Colonic mucosa (tissue), 4 donors: ENCODE measurements around the gene WDR35. TPM values are rescaled to one million over a fixed set of nuclear protein-coding genes. Genes with fewer than 3 reads are reported as not detected.

Experiments used
- DNase-seq: peaks from one replicate; pipeline ENCODE4 v3.0.0-alpha.2; 2020
- H3K27ac ChIP-seq: fragments of 200-600 bp; one replicate; pipeline ENCODE4 v1.8.0; 2021
- H3K27me3 ChIP-seq: fragments of 200-600 bp; one replicate; pipeline ENCODE4 v1.8.0; 2021
- H3K36me3 ChIP-seq: fragments of 200-600 bp; one replicate; pipeline ENCODE4 v1.8.0; 2021
- H3K4me1 ChIP-seq: fragments of 200-600 bp; one replicate; pipeline ENCODE4 v1.8.0; 2021; ENCODE audit warnings: mild to moderate bottlenecking
- H3K4me3 ChIP-seq: fragments of 200-600 bp; one replicate; pipeline ENCODE4 v1.8.0; 2021
- H3K9ac ChIP-seq, 2 donors: one replicate each; pipeline ENCODE4 v1.7.0; 2013; ENCODE audit warnings: control low read depth in 2 of 2, low read depth in 2 of 2, low read length in 2 of 2
- H3K9me3 ChIP-seq: fragments of 200-600 bp; one replicate; pipeline ENCODE4 v1.8.0; 2021
- CTCF ChIP-seq: fragments of 200-600 bp; IDR thresholded peaks from one replicate; pipeline ENCODE4 v1.8.0; 2022; ENCODE audit warnings: antibody characterized with exemption, mild to moderate bottlenecking
- intact Hi-C: fragments of 100-400 bp; cut with DNase I; formaldehyde crosslinking; loops from one replicate; pipeline ENCODE4 v1.14.1; 2022
- total RNA-seq, 2 donors: library from RNA; stranded (reverse); fragmentation: NEBNext Ultra II Directional in 1 of 2; extraction: Animal tissue kit (Norgen Biotek cat#: 25700) in 1 of 2; gene quantifications; one replicate each; pipeline ENCODE4 v1.2.1, GENCODE V29; 2021
- donor health status: healthy.
- donor health status: DM: no; HTN: no; CAD: no.
- donor health status: DM: no; HTN: no; CAD: no.

WDR35 gene
- total RNA-seq, 2 donors from 2014 or later: 1.7 to 2.2 TPM

- Histone ChIP-seq H3K4me1 (no peaks in the 10 kb centered on the region), H3K9ac (no peak overlapping the region), H3K9me3 (no peaks in the 10 kb centered on the region), H3K4me3 (peak overlapping the region; percentile 41), H3K36me3 (no peaks in the 10 kb centered on the region), H3K27ac (no peak overlapping the region), H3K27me3 (no peaks in the 10 kb centered on the region)
- TF ChIP-seq CTCF: no peak
- intact Hi-C loops: loop anchor here (10.0 kb wide), 1 partner anchor 1433 kb away; no protein-coding TSS in a partner anchor
- no peak for DNase-seq
Measured at GRCh38 chr2:19868224-19868623, 121.7 kb downstream of the WDR35 start.

- Histone ChIP-seq H3K4me1 (no peaks in the 10 kb centered on the region), H3K27me3 (no peaks in the 10 kb centered on the region), H3K9ac (no peak overlapping the region), H3K27ac (no peak overlapping the region), H3K4me3 (no peak overlapping the region), H3K9me3 (no peaks in the 10 kb centered on the region), H3K36me3 (no peaks in the 10 kb centered on the region)
- DNase-seq: no peak
- no peak for TF ChIP-seq CTCF
- intact Hi-C loops: loop anchor here (10.0 kb wide), 1 partner anchor 1432 kb away; no protein-coding TSS in a partner anchor
Measured at GRCh38 chr2:19866771-19867170, 123.1 kb downstream of the WDR35 start.

- intact Hi-C loops: loop anchor here (10.0 kb wide), 1 partner anchor 1430 kb away; no protein-coding TSS in a partner anchor
Measured at GRCh38 chr2:19865151-19865550, 124.8 kb downstream of the WDR35 start.

GRCh38 chr2:19864381-19864780 lies 125.5 kb downstream of the WDR35 start:
- no peaks in the 10 kb centered on the region for H3K36me3 ChIP-seq
- H3K4me3 ChIP-seq: no peak overlapping the region
- H3K4me1 ChIP-seq: no peaks in the 10 kb centered on the region
- H3K27me3 ChIP-seq: no peaks in the 10 kb centered on the region
- H3K27ac ChIP-seq: no peak overlapping the region
- TF ChIP-seq CTCF: no peak
- intact Hi-C loops: loop anchor here (5.0 to 10.0 kb wide), 5 partner anchors 507 to 1477 kb away; partner anchors contain the start of gene OSR1
- no peak overlapping the region for H3K9ac ChIP-seq
- no peaks in the 10 kb centered on the region for H3K9me3 ChIP-seq
- no peak for DNase-seq

More at GRCh38 chr2:19865151-19865550, 124.8 kb downstream of the WDR35 start:
- Histone ChIP-seq H3K4me3 (no peak overlapping the region), H3K9ac (no peak overlapping the region), H3K4me1 (no peaks in the 10 kb centered on the region), H3K27me3 (no peaks in the 10 kb centered on the region), H3K36me3 (no peaks in the 10 kb centered on the region), H3K9me3 (no peaks in the 10 kb centered on the region), H3K27ac (no peak overlapping the region)
- TF ChIP-seq CTCF: no peak
- DNase-seq: no peak

- Histone ChIP-seq H3K27ac (no peak overlapping the region), H3K27me3 (no peaks in the 10 kb centered on the region), H3K9ac (no peak overlapping the region), H3K9me3 (no peaks in the 10 kb centered on the region), H3K4me1 (no peaks in the 10 kb centered on the region), H3K36me3 (no peaks in the 10 kb centered on the region), H3K4me3 (peak overlapping the region; percentile 5)
- intact Hi-C loops: loop anchor here (5.0 to 10.0 kb wide), 5 partner anchors 506 to 1476 kb away; partner anchors contain the start of gene OSR1
- peak; percentile 95 for TF ChIP-seq CTCF
- peak; percentile 73 for DNase-seq
Measured at GRCh38 chr2:19863303-19864041, 126.4 kb downstream of the WDR35 start.
